ENCODE results near the gene CLTCL1. TPM values are rescaled to one million over a fixed set of nuclear protein-coding genes. Genes with fewer than 3 reads are reported as not detected.
"Not testable (repeated sequence)": the region's sequence is repeated elsewhere in the genome, so short reads cannot be mapped to it uniquely, and the experiment has no call there.

The CLTCL1 gene
- polyA plus RNA-seq, 5 donors = 7.4 to 10.2 (median 9.0) TPM

DNA sequence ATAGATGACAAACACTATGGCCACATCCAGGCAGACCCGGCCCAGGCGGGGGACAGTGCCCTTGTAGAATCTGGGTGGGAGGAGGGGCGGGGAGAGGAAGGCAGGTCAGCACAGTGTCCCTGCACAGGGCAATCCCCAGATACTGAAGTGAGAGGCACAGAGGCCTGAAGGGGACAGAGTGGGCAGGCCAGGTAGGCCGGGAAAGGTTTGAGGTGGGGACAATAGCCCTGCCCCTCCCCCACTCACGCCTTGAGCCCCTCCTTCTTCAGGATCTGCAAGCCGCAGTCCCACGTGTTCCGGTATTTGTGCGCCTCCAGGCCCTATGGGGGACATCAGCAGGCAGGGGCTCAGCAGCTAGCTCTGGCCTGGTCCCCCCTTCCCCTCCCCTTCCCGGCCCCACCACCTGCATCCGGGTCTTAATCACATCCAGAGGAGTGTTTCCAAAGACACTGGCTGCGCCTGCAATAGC, 115.3 kb downstream of the CLTCL1 start:
- no peak for DNase-seq

DNA sequence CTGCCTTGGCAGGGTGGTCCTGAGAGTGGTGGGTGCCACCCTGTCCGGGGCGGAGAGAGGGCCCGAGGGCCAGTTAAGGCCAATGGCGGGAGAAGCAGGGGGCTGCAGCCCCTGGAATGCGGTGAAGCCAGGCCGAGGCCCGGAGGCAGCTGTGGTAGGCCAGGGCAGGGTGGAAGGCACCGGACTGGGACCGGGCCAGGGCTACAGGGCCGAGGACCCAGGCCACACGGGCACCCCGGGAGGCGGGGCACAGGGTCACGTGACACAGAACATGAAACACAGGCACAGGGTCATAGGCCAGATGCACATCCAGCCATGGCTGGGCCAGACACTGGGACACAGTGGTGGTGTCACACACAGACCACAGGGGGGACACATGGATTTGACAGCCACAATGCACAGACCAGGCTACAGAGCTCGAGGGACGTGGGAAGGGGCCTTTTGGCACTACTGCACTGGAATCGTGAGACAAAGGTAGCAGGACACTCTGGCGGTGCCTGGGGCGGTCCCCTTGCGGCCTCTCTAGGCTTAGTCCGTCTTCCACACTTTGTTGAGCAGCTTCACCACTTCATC, 115.8 kb downstream of the CLTCL1 start:
- no peak for DNase-seq

DNA sequence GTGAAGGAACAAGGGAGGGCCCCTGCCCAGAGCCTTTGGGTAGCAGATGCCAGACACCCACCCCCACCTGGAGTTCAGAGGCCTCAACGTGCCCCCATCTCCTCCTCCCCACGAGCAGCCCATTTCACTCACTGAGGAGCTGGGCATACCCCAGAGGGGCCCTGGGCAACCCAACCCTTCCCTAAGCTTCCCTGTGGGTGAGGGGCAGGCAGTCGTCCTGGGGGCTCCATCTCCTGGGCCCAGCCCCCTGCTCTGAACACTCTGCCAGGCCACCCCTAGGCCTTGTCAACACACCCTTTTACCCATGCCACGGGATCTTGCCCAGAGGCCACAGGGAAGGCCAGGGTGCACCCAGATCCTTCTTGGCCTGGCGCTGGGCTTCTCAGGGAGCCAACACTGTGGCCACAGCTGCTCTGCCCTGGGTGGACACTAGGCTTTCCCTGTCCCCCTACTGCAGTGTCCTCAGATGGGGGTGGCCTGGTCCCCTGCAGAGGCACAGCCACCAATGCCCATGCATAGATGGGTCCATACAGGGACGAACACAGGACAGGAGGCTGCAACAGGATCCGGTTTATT, 116.4 kb downstream of the CLTCL1 start:
- no peak for DNase-seq

DNA sequence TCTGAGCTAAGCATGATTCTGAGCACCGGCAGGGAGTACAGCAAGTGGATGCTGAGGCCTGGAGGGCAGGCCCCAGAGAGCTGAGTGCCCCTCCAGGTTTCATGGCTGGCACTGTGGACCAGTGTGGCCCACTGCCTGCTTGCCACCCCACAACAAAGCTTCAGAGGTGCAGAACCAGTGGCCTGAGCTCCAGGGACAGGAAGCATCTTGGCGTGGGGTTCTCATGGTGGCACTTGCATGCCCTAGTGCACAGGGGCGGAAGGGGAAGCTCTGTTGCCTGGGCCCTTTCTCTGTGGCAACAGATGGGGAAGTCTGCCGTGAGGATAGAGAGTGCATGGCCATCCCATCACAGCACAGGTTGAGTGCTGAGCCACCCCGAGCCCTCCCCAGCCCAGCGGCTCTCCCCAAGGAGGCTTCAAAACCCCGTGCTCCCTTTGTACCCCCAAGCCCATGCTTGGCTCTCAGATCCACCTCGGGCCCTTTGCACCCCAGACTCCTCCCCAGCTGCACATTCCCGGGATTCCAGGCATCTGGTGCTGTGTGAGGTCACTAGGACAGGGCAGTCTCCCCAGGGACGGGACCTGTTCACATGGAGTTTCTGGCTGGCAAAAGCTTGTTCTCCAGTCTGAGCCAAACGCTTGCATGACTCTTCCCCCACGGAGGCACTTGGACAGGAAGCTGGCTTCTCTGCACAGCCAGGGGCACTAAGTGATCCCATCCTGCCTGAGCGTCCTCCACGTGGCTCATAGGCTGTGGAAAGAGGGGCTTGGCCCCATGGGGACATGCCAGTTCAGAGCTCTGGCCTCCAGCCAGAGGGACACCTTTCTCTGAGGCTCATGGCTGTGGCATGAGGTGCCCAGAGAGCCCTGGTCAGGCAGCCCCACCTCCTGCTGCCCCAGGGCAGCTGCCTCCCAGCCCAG, 117.2 kb downstream of the CLTCL1 start:
- no peak for DNase-seq

DNA sequence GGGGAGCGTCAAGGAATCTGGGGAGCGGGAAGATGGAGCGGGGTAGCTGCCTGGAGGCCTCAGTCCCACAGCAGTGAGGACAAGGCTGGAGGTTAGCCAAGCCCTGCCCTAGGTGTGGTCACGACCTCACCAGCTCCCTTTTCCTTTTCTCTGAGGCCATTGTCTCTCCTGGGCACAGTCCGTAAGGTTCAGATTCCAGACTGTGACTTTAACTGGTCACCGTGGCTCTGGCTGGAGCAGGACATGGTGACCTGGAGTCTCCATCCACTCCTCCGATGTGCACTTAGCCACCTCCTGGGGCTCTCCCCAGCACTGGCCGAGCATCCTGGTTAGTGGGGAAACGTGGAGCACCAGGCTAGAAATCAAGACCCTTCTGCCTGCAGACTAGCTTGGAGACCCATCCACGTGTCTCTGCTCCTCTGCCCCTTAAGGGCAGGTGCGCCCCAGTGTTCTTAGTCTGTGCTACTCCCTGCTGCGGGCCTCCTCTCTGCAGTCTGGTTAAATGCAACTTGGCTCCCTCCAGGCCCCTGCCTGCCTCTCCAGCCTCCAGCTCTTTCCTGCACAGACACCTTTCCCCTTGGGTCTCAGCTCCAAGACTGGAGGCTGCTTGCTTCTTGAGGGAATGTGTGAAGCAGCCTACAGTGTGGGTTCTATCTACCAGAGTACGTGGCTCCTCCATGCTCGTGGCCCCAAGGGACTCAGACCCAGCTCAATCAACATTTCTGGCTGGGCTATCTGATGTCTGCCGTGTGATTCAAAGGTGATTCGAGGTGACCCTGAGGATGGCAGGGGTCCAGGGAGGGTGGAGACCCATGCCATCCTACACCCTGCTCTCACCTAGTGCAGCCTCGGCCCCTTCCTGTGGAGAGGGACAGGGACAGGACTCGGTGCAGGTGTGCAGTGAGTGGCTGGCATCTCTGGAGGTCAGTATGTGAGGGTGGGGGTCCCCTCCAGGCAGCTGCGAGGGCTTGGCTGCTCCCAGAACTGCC, 118.2 kb downstream of the CLTCL1 start:
- no peak for DNase-seq

DNA sequence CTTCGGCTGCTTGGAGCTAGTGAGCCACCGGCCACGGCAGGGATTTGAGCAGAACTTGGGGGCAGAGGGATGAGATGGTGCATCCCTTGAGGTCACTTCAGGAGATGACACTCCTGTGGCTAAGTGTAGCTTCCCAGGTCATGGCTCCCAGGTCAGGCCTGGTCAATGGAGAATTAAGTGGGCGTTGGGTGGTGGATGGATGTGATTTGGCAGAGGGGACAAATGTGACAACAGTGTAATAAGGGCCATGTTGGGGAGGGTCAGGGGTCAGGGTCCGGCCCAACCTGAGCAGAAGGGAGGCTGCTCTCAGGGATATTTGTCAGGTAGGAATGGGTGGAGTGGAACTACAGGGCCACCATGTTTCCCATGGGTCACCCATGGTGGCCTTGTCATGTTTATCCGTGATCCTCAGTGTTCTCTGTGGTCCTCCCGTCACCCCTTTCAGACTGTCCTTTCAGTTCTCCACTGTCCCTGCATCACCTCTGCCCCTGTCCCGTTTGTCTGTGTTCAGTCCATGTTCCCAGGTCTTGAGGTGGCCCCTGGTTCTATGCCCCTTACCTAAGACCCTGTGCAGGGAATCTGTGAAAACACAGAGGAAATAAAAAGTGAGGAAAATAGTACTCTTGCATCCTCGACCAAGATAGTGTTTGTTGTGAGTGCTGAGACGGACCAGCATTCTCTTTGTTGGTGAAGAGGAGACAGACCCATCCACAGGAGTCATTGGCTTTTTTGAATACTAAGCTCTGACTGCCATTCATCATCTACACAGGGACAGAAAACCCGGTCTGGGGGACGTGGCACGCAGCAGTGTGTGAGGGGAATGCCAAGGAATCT, 119.1 kb downstream of the CLTCL1 start:
- no peak for DNase-seq

DNA sequence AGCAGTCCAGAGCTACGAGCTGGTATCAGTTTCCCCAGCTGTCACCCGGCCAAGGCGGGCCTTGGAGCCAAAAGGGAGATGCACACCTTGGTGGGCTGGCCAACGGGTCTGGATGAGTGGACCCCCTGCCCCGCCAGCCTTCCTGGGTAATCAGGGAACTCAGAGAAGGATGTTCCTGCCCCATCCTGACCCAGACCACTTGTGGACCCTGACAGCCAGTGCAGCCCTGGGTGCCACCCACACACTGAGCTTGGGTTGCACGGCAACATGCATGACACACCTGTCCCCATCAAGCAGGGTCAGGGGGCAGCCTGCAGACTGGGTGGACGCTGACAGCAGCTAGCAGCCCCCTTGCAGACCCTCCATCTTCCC, 121.6 kb downstream of the CLTCL1 start:
- DNase-seq = no peak

DNA sequence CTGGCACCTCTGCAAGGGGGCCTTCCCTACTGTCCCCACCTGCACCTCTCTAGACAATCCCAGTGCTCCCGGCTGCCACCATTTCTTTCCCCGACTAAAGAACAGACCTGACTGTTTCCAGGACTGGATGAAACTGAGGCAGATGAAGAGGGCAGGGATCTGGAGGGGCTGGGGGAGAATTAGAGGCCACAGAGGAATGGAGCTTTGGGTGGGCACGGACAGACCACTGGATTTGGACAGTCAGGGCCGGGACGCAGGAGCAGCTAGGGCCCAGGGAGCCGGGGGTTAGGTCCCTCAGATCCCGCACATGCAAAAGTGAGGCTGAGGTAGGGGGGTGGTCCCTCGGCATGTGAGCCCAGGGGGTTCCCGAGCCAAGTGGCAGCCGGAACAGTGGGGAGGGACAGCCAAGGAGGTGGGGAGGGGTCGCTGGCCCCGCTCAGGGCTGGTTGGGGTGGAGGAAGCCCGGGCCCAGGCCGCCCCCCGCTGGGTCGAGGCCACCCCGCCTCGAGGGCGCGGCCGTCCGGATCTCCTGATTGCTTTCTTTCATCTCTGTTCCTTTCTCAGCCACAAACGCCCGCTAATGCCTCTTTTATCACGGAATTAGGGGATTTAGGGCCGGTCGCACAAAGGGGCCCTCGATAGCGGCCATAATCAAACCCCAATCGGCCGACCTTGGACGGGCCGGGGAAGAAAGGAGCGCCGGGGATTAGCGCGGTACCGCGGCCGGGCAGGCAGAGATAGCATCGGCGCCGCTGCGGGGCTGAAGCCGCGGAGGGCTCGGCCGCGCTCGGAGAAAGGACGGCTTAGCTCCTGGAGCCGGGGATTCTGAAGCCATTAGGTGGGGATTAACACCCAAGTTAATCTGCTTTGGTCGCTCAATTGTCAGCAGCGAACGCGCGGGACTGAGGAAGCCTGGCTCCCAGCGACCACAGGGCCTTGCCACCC, 122.2 kb downstream of the CLTCL1 start:
- DNase-seq = no peak

DNA sequence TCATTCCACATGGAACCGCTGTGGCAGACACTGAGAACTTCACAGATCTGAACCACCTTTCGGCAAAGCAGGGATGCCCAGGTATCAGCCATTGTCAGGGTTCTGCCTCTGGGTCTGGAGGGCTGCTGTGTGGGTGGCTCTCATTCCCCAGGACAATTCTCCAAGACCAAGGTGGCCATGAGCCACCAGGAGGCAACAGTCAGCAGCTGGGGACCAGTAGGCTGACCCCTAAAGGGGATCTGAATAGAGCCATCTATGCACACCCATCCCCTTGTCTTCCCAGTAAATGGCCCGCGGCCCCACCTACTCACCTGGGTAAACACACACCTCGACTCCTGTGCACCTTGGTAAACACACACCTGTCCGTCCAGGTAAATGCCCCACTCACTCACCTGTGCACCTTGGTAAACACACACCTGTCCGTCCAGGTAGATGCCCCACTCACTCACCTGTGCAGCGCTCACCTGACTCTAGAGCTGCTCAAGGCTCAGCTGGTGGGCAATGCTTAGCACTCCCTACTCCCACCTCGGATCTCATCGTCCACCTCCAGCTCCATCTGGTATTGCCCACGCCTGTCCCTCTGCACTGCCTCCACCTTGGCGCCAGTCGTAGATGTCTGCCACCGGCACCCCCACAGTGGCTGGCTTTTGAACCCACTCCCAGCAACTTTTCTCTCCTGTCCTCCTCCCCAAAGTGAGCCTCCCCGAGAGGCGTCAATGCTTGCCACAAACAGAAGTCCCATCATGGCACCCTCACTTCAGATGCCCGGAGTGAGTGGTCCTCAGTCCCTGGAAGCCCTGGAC, 123.2 kb downstream of the CLTCL1 start:
- DNase-seq = no peak

DNA sequence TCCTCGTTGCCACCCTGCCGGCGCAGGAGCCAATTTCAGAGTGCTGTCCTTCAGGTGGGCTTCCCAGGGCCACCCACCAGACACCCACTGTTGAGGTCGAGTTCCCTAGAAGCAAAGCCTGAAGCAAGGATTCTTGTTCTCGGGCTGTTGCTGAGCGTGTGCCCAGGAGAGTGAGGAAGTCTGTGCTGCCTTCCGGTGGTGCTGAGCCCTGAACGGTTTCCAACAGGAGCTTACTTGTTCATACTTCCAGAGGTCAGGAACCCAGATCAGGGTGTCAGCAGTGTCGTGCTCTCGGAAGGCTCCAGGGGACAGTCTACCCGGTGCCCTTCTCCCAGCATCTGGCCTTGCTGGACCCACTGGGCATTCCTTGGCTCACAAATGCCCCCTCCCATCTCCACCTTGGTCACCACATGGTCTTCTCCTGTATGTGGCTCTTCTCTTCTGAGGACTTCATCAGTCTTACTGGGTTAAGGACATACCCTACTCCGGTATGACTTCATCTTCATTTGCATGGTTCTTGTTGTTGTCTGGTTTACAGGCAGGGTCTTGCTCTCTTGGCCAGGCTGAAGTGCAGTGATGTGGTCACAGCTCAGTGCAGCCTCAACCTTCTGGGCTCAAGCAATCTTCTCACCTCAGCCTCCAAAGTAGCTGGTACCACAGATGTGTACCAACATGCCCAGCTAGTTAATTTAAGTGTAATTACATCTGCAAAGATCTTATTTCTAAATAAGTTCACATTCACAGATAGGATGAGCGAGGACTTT, 124.2 kb downstream of the CLTCL1 start:
- DNase-seq = no peak

DNA sequence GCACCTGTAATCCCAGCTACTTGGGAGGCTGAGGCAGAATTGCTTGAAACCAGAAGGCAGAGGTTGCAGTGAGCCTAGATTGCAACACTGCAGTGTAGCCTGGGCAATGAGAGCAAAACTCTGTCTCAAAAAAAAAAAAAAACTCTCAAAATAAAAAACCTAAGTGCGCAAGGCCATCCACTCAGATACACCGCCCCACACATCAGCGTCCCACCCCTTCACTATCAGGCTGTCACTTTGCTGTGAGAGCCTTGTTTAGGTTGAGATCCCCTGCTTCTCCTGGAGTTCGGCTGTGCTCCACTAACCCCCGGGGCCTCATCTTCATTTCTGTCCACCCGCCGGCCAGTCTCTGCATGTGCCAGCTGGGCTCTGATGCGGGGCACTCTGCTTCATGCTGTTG, 125.1 kb downstream of the CLTCL1 start:
- DNase-seq = no peak

DNA sequence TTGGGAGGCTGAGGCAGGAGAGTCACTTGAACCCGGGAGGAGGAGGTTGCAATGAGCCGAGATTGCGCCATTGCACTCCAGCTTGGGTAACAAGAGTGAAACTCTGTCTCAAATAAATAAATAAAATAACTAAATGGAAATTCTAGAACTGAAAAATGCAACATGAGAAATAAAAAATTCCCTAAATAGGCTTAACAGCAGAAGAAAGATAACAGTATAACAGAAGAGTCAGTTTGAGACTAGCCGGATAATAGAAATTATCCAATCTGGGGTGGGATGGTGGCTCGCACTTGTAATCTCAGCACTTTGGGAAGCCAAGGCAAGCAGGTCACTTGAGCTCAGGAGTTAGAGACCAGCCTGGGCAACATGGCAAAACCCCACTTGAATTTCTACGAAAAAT, 127.1 kb downstream of the CLTCL1 start:
- DNase-seq = no peak

DNA sequence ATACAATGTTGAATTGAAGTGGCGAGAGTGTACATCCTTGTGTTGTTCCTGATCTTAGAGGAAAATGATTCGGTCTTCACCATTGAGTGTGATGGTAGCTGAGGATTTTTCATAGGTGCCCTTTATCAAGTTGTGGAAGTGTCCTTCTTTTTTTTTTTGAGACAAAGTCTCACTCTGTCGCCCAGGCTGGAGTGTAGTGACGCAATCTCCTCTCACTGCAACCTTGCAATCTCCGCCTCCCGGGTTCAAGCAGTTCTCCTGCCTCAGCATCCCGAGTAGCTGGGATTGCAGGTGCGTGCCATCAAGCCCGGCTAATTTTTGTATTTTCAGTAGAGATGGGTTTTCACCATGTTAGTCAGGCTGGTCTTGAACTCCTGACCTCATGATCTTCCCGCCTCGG, 132.9 kb downstream of the CLTCL1 start:
- not testable (repeated sequence) for DNase-seq

DNA sequence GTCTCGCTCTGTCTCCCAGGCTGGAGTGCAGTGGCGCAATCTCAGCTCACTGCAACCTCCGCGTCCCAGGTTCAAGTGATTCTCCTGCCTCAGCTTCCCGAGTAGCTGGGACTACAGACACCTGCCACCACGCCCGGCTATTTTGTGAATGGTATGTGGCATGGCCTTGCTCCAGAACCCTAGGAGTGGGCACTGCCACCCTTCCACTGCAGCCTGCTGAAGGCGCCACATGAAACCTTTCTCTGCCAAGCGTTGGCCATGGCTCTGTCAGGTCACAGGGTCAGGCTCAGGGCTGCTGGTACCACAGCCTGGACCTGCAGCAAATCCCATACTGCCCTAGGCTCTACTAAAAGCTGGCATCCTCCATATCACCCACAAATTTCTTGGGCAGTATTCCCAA, 135.4 kb downstream of the CLTCL1 start:
- DNase-seq = not testable (repeated sequence)

DNA sequence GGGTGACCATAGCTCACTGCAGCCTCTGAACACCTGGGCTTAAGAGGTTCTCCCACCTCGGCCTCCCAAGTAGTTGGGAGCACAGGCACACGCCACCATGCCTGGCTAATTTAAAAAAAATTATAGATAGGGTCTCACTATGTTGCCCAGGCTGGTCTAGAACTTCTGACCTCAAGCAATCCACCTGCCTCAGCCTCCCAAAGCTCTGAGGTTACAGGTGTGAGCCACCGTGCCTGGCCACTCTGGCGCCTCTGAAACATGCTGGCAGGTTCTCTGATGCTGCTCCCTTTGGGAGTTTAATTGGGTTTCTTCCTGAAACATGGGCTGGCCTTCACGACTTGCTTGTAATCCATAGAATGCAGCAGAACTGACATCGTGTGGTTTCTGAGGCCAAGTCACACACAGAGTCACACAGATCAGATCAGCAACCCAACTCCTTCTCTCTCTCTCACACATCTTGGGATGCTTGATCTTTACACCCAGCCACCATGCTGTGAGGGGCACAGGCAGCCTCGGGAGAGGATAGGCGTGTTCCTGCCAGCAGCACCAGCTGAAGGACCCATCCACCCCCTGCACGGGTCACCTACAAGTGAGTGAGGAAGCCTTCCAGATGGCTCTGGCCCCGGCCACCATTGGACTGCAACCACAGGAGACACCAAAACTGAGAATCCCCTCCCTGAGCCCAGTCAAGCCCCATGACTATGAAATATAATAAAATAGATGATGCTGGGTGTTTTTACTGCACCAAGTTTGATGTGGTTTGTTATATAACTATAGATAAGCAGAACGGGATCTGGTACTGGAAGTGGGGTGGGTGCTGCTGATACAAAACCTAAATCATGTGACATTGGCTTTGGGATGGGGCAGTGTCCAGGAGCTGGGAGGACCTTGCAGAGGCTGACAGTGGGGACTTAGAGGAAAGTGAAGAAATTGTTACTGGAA, 138.3 kb downstream of the CLTCL1 start:
- DNase-seq = no peak

DNA sequence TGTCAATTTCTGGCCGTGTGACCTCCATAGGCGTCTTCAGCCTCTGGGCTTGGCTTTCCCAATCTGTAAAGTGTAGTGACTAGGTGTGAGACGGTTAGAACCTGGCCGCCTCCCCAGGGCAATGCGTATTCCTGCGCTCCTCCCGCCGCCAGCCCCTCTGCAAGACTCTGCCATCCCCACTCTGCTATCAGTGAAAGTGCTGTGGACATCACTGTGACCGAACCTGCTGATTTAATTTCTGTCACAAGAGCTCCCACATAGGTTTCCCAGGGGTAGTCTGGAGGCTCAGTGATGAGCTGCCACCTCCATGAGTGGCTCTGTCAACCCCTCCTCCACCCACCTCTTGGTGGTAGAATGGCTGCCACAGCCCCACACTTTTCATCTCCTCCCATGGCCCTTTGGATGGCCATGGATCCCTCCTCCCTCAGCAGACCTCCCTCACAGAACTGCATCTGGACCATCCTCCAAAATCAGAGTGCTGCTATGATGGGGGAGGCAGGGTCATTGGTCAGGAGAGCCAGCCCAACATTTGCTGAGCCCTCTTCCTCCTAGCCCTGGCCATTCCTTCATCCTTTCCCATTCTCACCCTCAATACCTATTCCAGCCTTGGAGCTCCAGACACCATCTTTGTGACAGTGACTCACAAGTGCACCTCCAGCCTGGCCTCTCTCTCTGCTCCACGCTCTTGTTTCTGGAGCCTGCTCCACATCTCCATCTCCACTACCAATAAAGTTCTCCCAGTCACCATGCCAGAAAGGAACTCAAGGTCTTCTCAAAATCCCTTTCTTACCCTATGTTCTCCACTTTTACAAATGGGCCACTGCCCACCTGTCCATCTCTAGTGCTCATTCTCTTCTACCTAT, 140.0 kb downstream of the CLTCL1 start:
- DNase-seq = no peak
